Umbilical cord (tissue), 1 donor: Measurements from ENCODE around the gene CES5A. TPM values are rescaled to one million over a fixed set of nuclear protein-coding genes. Genes with fewer than 3 reads are reported as not detected.

ENCODE experiments used
- total RNA-seq: library from RNA; depleted of rRNA; stranded (reverse); fragments of >200 nt; gene quantifications from one replicate; pipeline ENCODE4 v1.2.3, GENCODE V29; 2014; ENCODE audit warnings: low replicate concordance; ENCODE audit not compliant: insufficient read depth

CES5A gene
- total RNA-seq, 1 donor from 2014 or later: not detected

Other genes starting within 250 kb of the CES5A start
- 2.6 TPM for gene SLC6A2, start 219.4 kb downstream of the CES5A start, total RNA-seq
- 23.4 TPM for gene CES1, start 42.3 kb downstream of the CES5A start, total RNA-seq